Islet precursor cell (in vitro differentiated cells): Measurements from ENCODE around the gene SH3GL1.
A peak's percentile ranks its signal among the peaks of the same experiment; 100 is the strongest.

Experiments used
- DNase-seq: peaks from one replicate; pipeline ENCODE4 v3.0.0-alpha.2; 2018

SH3GL1 gene, protein sequence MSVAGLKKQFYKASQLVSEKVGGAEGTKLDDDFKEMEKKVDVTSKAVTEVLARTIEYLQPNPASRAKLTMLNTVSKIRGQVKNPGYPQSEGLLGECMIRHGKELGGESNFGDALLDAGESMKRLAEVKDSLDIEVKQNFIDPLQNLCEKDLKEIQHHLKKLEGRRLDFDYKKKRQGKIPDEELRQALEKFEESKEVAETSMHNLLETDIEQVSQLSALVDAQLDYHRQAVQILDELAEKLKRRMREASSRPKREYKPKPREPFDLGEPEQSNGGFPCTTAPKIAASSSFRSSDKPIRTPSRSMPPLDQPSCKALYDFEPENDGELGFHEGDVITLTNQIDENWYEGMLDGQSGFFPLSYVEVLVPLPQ

DNA sequence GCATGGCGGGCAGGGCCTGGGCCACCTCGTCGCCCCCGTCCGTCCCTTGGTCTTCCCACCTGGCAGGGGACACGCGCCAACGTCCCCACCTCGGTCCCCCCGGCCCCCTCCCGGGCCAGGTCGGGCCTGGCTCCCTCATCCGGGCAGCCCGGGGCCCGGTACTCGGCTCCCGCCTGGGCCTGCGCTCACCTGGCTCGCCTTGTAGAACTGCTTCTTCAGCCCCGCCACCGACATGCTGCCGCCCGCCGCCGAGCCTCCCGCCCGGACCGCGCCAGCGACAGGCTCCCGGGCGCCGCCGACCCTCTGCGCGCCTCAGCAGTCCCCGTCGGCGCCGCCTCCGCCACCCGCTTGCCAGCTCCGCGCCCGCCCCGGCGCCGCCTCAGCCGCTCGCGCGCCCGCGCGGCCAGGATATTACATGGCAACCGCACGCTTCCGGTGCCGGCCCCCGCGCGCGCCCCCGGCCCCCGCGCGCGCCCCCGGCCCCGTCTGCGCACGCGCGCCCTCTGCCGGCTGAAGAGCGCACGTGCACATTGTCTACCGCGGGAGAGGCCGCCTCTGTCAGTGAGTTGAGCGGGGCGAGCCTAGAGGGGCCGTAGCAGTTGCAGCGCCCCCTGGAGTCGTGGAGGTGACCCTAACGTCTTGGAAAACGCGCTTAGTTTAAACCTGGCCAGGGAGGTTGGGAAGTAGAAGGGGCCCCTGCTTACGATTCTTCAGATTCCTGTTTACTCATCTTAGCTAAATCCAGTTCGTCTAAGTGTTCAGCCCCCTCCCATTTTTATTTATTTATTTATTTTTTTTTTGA is at the start of gene SH3GL1:
Gene SH3GL1 (minus strand): TSS at position 413 of the 802 bp plus-strand sequence. CDS start 179 bp downstream, at position 234.
- peak; percentile 93 for DNase-seq

DNA sequence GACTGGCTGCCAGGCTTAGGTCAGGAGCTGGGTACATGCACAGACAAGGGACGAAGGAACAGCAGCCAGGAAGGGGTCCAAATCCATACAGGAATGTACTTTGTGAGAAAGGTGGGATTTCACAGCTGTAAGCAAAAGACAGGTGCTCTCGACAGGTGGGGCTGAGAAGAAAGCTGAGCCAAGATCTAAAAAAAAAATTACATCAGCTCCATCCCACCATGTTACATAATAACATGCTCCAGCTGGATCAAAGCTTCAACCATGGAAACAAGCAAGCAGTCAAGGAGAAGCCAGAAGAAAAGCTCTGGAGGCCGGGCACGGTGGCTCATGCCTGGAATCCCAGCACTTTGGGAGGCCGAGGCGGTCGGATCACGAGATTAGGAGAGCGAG is 49.3 kb upstream of the SH3GL1 start:
- DNase-seq = no peak

DNA sequence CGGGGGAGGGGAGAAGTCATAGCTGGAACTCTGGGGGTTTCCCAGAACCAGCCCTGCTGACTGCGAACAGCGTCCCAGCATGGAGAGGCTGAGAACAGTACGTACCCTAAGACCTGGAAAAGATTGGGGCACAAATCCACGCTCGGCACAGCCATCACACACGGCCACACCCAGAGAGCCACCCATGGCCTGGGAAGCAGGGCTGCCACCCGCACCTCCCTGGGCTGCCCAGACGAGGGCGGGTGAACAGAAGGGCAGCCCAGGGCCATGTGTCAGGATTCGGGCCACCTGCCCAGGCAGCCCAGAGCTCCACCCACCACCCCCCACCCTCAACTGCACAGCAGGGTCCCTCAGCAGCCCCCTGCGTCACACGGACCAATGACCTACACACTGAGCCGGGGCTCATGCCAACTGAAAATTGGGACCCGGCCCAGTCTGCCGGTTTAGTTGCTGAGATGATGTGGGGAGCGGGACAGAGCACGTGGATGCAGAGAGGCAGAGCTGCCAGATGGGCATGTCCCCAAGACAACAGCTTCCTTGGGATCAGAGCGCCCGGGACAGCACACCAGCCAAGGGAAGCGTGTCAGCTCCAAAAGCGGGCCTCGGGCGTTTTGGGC is 48.8 kb upstream of the SH3GL1 start:
- DNase-seq = no peak

DNA sequence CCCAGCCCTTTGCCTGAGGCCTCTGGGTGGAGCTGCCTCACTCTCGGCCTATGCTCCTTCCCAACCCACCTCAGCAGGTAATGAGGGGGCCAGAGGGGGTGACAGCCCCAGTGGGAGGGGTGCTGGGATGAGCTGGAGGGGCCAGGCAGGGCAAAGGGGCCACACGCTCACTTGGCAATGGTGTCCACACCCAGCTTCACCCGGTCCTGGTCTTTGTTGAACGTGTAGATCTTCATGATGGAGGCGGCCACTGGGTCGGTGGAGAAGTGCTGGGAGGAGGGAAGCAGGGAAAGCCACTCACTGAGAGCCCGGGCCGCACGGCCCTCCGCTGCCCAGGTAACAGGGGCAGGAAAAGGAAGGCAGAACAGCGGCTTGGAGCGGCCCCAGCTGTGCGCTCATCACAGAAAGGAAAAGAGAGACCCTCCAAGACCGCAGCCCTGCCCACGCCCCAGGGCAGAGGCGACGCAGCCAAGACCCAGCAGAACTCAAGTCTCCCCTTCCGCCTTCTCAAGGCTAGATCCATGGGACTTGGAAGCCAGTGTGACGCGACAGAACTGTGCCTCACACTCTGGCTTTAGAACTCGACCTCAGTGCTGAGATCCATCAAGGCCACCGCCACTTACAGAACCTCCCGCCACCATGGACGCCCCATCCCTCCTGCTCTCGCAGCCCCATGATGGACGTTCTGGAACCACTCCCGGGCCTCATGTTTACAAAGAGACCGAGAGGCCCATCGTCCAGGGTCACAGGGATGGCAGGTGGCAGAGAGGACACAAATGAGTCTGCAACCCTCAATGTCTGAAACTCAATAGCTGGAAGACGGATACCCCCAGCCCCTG is 48.0 kb upstream of the SH3GL1 start:
- no peak for DNase-seq

DNA sequence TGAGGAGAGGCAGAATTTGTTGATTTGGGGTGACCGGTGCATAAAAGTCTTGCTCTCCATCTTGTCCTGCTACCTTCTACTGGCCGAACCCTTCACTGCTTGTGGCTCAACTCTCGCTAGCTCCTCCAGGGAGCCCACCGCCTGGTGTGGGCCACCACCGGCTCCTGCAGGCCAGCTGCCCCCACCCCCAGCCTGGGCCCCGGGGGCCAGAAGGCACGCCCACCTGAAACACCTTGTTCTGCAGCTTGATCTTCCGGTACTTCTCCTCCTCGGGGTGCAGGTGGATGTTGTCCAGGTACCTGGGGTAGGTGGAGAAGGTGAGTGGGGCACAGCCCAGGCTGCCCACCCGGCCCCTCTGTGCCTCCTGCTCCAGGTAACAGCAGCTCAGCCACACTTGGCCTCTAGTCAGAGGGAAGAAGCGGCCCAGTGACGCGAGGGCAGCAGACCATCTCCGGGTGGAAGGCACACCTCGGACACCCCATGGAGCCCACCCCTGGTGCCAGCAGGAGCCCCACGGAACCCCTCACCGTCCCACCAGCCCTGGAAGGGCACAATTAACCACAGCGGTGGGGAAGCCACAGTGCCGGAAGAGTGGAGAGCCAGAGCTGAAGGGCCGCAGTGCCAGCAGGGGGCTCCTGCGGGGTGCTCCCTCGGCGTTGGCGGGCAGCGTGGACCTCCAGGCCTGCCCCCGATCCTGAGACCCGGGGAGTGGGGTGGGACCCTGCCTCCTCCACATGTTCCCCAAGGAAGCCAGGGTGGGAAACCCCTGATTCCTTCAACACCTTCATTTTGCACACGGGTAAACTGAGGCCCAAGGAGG is 47.2 kb upstream of the SH3GL1 start:
- DNase-seq = no peak

DNA sequence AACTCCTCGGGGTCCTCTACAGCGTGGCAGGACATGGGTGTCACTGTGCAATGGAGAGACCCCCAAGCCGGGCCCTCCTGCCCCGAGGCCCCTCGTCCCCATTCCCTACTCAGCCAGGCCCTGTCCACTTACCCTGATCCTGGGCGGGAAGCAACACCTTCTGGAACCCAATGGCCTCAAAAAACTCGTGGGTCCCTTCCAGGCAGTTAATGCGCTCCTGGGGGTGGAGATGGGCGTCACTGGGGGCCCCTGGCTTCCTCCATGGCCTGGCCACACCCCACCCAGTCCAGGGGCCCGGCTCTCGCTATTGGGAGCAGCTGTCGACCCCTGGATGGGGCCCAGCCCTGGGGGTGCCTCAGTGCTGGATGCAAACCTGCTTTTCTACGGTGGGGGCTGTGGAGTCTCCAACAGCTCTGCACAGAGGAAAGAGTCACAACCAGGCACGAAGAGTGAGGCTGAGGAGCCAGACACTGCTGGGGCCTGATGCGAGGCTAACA is 46.4 kb upstream of the SH3GL1 start:
- DNase-seq = no peak

DNA sequence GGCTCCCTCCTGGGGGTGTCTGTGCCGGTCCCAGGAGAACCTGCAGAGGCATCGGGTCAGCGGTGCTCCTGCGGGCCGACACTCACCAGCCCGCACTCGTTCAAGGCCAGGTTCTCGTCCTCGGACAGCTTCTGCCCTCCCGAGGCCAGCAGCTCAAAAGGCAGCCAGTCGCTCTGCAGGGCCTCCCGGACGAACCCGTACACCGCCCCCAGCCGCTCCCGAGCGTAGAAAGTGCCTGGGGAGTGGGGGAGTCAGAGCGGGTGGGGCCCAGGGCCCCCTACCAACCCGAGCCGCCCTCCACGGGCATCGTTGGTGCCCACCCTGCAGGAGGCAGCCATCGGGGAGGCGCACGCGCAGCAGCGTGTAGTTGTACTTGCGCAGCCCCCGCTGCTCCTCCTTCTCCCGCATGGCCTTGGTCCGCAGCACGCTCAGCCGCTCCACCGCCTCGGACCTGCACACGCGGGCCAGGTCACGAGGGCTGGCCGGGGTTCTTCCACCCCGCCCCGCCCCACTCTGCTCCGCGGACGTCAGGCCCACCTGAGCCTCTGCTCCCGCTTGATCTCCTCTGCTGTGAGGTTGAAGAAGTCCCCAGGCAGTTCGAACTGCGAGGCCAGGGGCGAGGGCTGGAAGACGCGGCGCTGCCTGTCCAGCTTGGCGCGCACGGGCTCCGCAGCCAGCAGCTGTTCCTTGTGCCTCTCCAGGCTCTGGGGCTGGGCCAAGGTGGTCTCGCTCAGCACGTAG is 45.8 kb upstream of the SH3GL1 start:
- DNase-seq = no peak

DNA sequence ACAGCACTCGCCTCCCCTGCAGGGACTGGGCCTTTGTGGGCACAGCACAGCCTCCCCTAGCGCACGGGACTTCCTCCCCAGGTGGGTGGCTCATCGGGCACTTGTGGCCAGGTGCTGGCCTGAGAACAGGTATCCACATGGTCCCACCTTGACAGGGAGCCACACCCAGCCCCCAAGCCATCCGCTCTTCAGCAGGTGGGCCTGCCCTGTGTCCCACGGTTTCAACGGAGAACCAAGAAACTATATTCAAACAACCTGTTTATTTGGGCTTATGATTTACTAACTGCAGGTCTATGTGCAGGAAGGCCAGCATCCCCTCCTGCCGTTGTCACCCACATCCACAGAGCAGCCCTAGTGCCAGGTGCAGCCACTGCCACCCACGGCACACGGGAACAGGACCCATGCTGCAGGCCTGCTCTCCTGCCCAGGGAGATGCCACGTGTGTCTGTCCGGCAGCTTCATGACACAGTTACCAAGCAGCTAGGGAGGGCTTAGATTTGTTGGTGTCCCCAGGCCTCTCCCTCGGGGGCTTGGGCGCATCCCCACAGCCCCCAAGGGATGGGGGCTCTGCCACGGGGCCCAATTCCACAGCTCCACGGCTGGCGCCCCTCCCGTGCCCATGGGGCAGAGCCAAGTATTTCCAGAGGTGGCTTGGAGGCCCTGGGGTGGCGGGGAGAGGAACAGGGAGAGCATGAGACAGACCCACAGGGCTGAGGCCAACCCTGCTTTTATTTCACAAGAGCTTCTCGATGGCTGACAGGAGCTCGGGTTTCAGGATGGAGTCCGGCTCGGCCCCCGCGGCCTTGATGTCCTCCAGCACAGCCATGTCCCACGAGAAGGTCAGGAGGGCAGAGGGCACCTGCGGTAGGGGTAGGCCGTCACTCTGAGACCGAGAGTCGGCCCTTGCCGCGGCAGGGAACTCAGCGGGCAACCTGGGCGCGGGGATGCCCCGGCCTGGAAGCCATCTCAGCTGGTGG is 44.7 kb upstream of the SH3GL1 start:
- no peak for DNase-seq

DNA sequence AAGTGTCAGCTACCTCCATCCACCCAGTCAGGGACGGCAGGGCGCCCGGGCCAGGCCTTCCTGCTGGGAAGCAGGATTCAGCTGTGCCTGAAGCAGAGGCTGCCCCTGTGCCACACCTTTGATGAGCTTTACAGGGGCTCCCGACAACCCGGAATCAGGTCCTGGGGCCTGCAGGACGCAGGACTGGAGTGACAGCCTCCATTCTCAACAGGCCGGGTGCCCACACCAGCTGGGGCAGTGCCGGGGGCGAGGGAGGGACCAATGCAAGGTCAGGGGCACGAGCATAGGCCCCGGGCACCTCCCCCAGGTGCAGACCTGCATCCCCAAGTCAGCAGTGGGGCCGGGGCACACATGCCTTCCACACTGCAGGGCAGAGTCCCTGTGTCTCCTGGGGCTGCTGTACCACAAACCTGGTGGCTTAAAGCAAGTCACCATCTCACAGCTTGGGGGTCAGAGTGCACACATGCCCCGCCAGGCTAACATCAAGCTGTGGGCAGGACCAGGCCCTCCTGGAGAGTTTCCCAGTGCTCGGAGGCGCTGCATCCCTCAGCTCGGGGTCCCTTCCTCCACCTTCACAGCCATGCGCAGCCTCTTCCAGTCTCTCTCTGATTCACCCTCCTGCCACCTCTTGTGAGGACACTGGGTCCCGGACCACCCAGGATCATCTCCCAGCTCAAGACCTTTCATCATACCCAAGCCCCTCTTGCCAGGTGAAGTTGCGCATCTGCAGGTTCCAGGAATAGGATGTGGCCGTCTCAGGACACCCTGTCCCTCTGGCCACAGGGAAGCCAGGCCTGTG is 43.8 kb upstream of the SH3GL1 start:
- DNase-seq = no peak

DNA sequence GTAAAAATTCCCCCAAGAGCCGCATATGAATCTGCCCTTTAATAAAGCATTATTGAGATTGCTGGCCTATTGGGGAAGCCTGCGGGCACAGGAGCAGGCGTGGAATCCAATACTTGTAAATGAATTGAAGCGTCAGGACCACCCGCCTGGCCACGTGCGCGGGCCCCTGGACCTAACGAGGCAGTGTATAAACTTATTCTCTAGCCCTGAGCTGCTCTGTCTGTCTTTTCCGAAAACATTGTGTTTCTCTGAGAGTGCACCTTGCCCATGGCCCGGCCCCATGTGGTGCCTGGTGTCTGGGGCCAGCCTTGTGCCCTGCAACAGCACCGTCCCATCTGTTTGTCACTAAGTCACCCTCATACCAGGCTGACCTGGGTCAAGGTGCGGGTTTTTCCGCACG is 42.8 kb upstream of the SH3GL1 start:
- DNase-seq = no peak

DNA sequence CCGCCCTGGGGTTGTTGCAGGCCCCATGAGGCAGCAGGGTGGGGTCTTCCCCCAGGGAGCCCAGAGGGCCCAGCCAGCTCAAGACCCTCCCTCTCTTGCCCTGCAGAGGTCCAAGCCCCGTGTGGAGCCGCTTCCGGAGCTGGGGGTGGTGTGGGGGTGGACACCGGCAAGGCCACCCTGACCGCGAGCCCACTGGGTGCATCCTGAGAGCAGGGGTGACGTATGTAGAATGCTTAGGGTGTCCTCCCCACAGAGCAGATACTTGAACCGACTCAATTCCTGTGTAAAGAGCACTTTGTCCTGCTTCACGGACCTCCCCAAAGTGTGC is 42.4 kb upstream of the SH3GL1 start:
- no peak for DNase-seq

DNA sequence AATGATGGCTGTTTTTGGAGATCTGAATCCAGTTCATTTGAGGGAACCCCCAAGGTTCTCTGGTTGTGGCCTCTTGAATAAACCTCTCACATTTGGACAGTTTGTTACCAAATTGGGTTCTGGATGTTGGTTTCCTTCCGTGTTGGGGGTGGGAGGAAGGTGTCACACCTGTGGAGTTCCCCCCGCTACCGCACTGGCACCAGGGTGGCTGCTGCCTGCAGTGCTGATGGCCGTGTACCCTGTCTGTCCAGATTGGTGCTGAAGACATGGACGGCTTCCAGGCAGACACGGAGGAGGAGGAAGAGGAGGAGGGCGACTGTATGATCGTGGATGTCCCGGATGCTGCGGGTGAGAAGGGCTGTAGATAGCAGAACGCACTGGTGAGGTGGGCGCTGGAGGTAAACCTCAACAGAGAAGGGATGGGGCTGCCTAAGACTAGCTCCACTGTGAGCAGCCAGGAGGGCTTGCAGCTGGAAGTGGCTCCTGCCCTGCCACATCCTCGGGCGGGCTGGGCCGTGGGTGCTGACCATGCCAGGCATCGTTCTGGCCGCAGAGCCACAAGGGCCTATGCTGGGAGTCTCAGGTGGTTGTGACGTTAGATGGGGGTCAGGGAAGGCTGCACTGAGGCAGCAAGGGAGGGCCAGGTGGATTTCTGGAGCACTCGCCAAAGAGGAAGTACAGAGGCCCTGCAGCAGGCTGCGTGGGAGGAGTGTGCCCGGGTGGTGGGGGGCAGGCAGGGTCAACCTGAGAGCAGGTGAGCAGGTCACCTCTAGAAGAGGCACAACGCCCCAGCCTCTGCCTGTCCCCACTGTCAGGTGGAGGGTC is 41.9 kb upstream of the SH3GL1 start:
- no peak for DNase-seq

DNA sequence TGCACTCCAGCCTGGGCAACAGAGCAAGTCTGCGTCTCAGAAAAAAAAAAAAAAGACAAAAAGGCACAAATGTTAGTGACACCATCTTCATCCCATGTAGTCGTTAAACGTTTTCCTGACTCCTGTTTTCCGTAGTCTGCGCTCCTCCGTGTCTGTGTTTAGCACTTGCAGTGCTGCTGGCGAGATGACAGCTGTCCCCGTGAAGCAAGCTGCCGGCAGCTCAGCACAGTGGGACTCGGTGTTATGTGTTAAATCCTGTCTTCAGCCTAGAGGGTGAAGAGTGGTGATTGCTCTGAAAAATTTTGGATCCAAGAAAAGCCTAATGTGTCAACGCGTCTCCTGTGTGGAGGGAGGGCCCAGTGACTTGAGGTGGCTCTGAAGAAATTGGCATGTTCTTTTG is 38.9 kb upstream of the SH3GL1 start:
- DNase-seq = no peak

DNA sequence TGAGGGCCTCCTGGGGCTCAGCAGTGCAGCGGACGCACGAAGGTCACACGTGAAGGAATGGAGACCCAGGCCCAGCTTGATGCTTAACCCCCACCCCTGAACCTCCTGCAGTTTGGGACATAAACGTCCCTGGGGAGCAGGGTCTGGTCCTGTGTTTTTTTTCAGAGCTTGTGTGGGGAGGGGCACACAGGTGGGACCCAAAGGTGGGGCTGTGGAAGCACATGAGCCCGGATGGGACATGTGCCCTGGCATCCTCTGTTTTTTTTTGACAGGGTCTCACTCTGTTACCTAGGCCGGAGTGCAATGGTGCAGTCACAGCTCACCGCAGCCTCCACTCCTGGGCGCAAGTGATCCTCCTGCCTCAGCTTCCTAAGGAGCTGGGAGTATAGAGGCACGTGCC is 36.8 kb upstream of the SH3GL1 start:
- no peak for DNase-seq

DNA sequence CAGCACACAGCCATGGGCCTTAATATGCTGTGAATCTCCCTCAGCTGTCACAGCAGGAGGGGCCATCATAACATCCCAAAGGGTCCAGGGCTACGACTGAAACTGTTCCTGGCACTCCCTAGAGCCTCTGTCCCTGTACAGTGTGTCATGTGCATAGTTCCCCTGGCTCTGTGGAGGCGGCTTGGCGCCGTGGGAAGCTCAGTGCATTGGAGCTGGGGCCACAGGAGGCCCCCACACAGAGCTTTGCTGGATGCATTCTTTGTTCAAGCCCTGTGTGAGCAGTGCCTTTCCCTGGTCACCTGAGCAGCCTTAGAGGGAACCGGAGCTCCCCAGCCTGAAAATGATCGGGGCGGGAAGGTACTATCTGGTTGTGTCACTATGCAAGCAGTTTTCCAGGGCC is 35.9 kb upstream of the SH3GL1 start:
- DNase-seq = no peak

DNA sequence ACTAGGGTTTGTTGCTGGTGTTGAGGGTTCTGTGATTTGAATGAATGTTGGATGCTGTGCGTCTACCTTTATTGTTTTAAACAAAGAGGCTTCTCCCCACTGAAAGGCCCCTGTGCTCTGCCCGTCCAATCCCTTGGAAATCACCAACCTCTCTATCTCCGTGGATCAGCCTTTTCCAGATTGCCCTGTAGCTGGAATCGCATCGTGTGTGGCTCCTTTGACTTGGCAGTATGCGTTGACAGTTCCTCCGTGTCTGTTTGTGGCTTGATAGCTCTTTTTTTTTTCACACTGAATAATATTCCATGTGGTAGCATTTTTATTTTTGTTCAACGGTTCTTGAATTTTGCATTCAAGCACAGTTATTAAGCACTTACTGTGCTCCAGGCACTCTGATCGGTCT is 34.0 kb upstream of the SH3GL1 start:
- no peak for DNase-seq

DNA sequence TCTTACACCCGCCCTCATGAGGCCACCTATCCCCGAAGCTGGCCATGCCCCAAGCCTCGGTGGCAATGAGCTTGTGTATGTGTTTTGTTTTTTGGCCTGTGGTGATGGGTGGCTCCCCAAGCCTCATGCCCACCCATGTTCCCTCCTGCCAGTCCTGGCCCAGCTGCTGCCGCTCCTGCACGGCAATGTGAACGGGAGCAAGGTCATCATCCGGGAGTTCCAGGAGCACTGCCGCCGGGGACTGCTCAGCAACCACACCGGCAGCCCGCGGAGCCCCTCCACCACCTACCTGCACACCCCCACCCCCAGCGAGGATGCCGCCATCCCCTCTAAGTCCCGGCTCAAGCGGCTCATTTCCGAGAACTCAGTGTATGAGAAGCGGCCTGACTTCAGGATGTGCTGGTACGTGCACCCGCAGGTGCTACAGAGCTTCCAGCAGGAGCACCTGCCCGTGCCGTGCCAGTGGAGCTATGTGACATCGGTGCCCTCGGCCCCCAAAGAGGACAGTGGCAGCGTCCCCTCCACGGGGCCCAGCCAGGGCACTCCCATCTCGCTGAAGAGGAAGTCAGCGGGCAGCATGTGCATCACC is 32.7 kb upstream of the SH3GL1 start:
- DNase-seq = no peak
